M059J (cell line): Measurements from ENCODE around the gene MCUR1. TPM values are rescaled to one million over a fixed set of nuclear protein-coding genes. Genes with fewer than 3 reads are reported as not detected.
"Not testable (repeated sequence)": the region's sequence is repeated elsewhere in the genome, so short reads cannot be mapped to it uniquely, and the experiment has no call there.

ENCODE experiments used
- DNase-seq: peaks from one replicate; pipeline ENCODE4 v3.0.0-alpha.2; 2012; ENCODE audit warnings: low read depth
- total RNA-seq: library from RNA; depleted of rRNA; stranded (reverse); fragments of >200 nt; shearing (Covaris generic); gene quantifications from 2 replicates; pipeline ENCODE4 v1.2.3, GENCODE V29; 2014

The MCUR1 gene
- total RNA-seq, 1 experiment from 2014 or later: 37.1 TPM

DNA sequence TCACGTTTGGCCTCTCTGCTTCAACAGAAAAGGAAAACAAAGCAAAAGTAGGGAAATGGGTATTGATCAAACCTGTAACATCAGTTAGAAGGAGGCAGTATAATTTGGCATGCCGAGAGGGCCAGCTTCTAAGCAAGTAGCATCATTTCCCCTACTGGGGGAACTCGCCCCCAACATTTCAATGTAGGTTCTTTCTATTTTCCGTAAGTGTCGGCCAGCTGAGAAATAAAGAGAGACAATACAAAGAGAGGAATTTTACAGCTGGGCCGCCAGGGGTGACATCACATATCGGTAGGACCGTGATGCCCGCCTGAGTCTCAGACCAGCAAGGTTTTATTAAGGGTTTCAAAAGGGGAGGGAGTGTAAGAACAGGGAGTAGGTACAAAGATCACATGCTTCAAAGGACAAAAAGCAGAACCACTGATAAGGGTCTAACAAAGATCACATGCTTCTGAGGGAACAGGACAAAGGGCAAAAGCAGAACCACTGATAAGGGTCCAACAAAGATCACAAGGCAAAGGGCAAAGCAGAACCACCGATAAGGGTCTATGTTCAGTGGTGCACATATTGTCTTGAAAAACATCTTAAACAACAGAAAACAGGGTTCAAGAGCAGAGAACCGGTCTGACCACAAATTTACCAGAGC, 14.4 kb upstream of the MCUR1 start:
- not testable (repeated sequence) for DNase-seq

DNA sequence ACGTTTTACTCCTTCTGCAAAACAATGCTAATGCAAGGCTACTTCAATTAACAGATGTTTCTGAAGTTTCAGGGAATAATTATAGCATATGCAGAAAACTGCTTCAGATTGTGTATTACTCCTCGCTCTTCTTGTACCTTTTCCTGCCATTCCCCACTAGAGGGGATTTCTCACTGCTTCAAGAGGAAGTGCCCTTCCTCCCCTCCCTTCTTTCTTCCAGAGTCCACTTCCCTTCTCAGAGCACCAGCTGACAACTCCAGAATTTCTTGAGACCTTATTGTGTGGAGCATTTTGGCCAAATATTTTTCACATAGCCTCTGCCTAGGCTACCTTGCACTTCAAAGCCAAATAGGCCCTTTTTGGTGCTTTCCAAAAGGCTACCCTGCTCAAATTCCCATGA, 12.7 kb upstream of the MCUR1 start:
- no peak for DNase-seq

DNA sequence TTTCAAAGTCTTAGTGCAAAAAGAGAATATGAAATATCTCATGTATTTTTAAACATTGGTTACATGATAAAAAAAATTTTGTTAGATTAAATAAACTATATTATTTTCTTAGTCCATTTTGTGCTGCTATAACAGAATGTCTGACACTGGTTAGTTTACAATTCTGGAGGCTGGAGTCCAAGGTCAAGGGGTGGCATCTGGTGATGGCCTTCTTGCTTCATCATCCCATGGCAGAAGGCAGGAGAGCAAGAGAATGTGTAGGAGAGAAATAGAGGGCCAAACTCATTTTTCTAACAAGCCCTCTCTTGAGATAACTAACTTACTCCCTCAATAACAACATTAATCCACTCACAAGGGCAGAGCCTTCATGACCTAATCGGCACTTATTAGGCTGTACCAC, 11.5 kb upstream of the MCUR1 start:
- no peak for DNase-seq

GRCh38 chr6:13818341-13818740, 4.0 kb upstream of the MCUR1 start:
- no peak for DNase-seq

DNA sequence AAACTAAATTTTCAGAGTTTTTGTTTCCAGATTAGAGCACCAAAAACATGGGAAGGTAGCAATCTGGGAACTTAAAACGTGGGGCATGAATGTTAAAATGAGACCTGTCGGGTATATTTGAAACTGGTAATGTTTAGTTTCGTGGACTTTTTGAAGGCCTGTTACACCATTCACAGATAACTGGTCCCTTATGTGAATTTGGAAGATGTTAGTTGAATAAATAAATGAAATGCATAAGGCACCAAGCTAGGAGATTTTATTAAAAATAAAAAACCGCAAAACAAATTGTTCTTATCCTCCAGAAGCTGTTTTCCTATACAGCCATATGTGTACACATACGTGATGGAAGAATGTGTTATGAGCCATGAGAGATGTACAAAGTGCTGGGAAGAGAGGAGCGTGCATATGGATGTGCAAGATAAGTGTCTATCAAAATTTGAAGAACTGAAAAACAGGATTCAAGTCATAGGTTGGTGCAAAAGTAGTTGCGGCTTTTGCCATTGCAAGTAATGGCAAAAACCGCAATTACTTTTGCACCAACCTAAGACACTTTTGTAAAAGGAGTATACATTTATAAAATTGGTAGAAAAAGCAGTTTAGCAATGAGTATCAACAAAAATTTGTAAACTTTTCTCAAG, 700 bp upstream of the MCUR1 start:
- DNase-seq: peak; percentile 18

GRCh38 chr6:13813621-13814175, 659 bp downstream of the MCUR1 start:
- DNase-seq: peak; percentile 78

- no peak for DNase-seq
These were observed 1.3 kb downstream of the MCUR1 start for GRCh38 chr6:13813026-13813425.

GRCh38 chr6:13812359-13812642, 2.1 kb downstream of the MCUR1 start:
- DNase-seq: no peak

DNA sequence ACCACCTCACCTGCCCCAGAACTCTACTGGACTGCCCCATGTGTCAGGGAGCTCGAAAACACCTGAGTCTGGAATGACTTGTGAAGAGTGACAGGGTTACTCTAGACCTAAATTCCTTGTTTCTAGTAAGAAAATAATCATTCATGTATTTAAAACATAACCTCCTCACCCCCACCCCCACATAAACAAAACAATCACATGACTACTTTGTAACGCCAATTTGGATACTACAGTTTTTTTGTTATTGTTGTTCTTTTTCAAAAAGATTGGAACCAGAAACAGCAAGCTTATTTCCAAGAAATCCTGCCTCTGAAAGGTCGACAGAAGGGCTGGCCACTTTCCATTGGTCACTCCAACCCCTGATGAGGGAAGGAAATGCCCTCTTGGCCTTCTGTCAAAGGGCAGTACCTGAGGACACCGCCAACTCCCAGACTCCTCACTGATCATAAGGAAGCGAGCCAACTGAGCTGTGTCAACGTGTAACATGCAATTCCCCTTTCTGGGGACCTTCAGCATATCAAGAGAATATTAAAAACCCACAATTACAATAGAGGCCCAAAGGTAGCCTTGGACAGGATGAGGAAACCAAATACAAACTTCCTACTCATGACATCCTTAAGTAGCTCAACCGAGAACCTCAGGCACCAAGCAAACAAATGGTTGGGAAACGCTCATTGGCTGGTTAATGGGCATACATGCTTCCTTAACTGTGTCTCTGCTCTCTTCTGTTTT, 2.6 kb downstream of the MCUR1 start:
- no peak for DNase-seq

- DNase-seq: no peak
These were observed 3.5 kb downstream of the MCUR1 start for GRCh38 chr6:13810688-13811446.

DNA sequence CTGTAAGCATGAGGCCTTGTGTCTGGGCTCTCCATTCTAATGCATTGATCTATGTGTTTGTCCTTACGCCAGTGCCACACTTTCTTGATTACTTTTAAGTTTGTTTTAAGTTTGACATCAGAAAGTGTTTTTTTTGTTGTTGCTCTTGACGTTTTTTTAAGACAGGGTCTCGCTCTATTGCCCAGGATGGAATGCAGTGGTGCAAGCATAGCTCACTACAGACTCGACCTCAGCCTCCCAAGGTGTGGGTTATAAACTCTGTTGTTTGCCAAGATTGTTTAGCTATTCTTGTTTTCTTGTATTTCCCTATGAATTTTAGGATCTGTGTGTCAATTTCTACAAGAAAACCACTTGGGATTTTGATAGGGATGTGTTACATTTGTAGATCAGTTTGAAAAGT, 5.6 kb downstream of the MCUR1 start:
- no peak for DNase-seq

DNA sequence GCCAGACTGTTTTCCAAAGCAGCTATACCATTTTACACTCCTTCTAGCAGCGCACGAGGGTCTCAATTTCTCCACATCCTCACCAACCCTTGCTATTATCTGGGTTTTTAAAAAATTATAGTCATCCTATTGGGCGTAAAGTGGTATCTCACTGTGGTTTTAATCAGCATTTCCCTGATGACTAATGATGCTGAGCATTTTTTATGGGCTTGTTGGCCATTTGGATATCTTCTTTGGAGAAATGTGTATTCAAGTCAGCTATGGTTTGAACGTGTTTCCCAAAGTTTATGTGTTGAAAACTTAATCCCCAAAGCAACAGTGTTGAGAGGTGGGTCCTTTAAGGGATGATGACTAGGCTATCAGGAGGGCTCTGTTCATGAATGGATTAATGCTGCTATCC, 6.7 kb downstream of the MCUR1 start:
- peak; percentile 69 for DNase-seq

- no peak for DNase-seq
These were observed 10.8 kb downstream of the MCUR1 start for GRCh38 chr6:13803581-13803980.

GRCh38 chr6:13800615-13801014, 13.7 kb downstream of the MCUR1 start:
- DNase-seq: no peak

DNA sequence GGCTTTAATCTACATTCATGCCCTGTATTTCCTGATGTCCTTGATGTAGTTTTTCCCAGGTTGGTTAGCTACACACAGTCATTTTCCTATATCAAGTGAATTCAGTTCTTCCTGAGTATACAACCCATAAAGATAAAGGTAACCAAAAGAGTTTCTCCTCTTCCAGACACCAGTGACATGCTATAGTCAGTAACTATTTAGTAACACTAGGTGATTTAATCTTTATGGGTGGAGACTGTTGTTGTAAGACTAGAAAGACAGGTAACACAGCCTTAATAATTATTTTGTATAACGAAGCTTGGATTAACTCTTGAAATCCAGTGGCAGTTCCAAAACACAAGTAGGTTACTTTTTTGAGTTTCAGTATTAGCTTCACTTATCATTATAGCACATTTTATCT, 17.6 kb downstream of the MCUR1 start:
- DNase-seq: no peak

- DNase-seq: peak; percentile 93
These were observed 19.2 kb downstream of the MCUR1 start for GRCh38 chr6:13795041-13795750.

DNA sequence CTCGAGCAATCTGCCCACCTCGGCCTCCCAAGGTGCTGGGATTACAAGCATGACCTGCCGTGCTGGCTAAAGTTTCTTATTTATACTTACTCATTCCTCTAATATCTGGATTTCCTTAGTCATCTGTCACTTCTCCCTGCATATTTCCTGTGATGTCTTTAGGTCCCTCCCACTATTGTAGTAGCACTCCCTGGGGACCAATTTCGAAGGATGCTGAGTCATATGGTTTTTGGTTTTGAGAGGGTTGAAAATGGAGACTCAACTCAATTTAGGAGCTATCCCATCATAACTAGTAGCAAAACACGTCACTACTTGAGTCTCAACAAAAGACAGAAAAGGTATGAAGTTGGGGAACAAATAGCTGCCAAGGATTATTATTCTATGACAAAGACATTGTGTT, 20.2 kb downstream of the MCUR1 start:
- peak; percentile 92 for DNase-seq

GRCh38 chr6:13789746-13790145, 24.6 kb downstream of the MCUR1 start:
- no peak for DNase-seq

- DNase-seq: no peak
These were observed 25.5 kb downstream of the MCUR1 start for GRCh38 chr6:13788820-13789219.

DNA sequence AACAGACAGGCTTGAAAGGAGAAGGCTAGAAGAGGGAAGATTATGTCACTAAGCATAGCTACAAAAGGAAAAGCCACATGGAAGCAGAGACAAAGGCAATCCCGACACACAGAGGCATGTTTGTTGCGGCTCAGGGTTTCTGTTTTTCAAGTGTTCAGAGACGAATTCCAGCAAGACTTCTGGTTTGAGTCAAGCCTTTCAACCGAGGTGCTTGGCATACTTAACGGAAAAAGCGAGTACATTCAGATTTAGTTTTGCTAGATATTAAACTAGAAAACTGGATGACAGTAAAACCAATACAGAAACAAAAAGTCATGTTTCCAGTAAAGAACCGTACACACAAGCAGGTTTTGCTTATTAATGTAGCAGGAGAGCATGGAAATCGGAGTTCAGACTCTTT, 27.2 kb downstream of the MCUR1 start:
- no peak for DNase-seq

GRCh38 chr6:13780162-13780561, 34.2 kb downstream of the MCUR1 start:
- not testable (repeated sequence) for DNase-seq

DNA sequence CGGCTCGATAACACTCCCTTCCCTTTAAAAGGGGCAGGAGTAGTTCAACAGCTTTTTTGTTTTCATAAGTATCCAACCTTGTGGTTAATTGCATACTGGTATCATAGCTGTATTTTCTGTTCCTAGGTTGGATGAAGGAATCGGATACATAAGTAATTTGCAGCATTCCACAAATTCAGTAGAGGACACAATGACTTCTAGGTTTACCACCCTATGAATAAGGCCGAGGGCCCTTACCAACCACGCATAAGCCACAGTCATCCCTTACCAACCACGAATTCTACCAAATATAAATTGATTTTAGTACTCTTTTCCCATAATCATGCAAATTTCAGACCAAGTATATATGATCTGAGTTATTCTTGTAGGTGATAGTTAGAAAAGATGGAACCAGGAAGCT, 36.3 kb downstream of the MCUR1 start:
- DNase-seq: no peak
